Measurements from ENCODE around the gene WFS1. TPM values are rescaled to one million over a fixed set of nuclear protein-coding genes. Genes with fewer than 3 reads are reported as not detected.
A peak's percentile ranks its signal among the peaks of the same experiment; 100 is the strongest.

The WFS1 gene
- total RNA-seq, 3 donors from 2014 or later: 32.5 to 58.3 (median 37.1) TPM

GRCh38 chr4:6272863-6273660, 3.4 kb downstream of the WFS1 start:
- Histone ChIP-seq H3K4me3 (peak overlapping the region in 1 of 3 donors; percentile 42), H3K4me1 (peaks cover 11 to 25% of the 10 kb centered on the region in 2 donors), H3K36me3 (no peaks in the 10 kb centered on the region), H3K9me3 (no peaks in the 10 kb centered on the region), H3K27ac (peak overlapping the region; percentile 79 to 87), H3K27me3 (no peaks in the 10 kb centered on the region)
- DNase-seq (ENCODE audit: low spot score in 2 of 2): no peak
- no peak for TF ChIP-seq POLR2A (IDR thresholded peaks at IDR 0.05)
- no peak for TF ChIP-seq CTCF (IDR thresholded peaks at IDR 0.05)
- TF ChIP-seq POLR2AphosphoS5 (IDR thresholded peaks at IDR 0.05): no peak
- intact Hi-C loops (cut with DNase I; ENCODE audit: low total_unique reads): no loop called here

GRCh38 chr4:6273661-6273990, 4.0 kb downstream of the WFS1 start:
- Histone ChIP-seq H3K4me1 (peaks cover 11 to 25% of the 10 kb centered on the region in 2 donors), H3K27me3 (no peaks in the 10 kb centered on the region), H3K36me3 (no peaks in the 10 kb centered on the region), H3K27ac (peak overlapping the region; percentile 79 to 87), H3K9me3 (no peaks in the 10 kb centered on the region), H3K4me3 (peak overlapping the region in 1 of 3 donors; percentile 42)
- intact Hi-C loops (cut with DNase I; ENCODE audit: low total_unique reads): no loop called here
- DNase-seq (ENCODE audit: low spot score in 2 of 2): no peak
- TF ChIP-seq POLR2AphosphoS5 (IDR thresholded peaks at IDR 0.05) (no peak), POLR2A (IDR thresholded peaks at IDR 0.05) (no peak), CTCF (IDR thresholded peaks at IDR 0.05) (no peak)

- Histone ChIP-seq H3K9me3 (no peaks in the 10 kb centered on the region), H3K4me3 (no peak overlapping the region), H3K27me3 (no peaks in the 10 kb centered on the region), H3K27ac (peak overlapping the region in 1 of 2 donors; percentile 35), H3K4me1 (peaks cover 11 to 25% of the 10 kb centered on the region in 2 donors), H3K36me3 (no peaks in the 10 kb centered on the region)
- intact Hi-C loops (cut with DNase I; ENCODE audit: low total_unique reads): no loop called here
- no peak for DNase-seq (ENCODE audit: low spot score in 2 of 2)
- TF ChIP-seq CTCF (IDR thresholded peaks at IDR 0.05) (no peak), POLR2AphosphoS5 (IDR thresholded peaks at IDR 0.05) (no peak), POLR2A (IDR thresholded peaks at IDR 0.05) (no peak)
Measured at GRCh38 chr4:6275351-6275750, 5.7 kb downstream of the WFS1 start.

GRCh38 chr4:6275898-6276806, 6.5 kb downstream of the WFS1 start:
- Histone ChIP-seq H3K9me3 (no peaks in the 10 kb centered on the region), H3K27ac (peak overlapping the region in 1 of 2 donors; percentile 67), H3K36me3 (no peaks in the 10 kb centered on the region), H3K4me1 (peaks cover 11 to 25% of the 10 kb centered on the region in 2 donors), H3K4me3 (no peak overlapping the region), H3K27me3 (no peaks in the 10 kb centered on the region)
- no peak for TF ChIP-seq POLR2AphosphoS5 (IDR thresholded peaks at IDR 0.05)
- no peak for TF ChIP-seq POLR2A (IDR thresholded peaks at IDR 0.05)
- no peak for TF ChIP-seq CTCF (IDR thresholded peaks at IDR 0.05)
- DNase-seq (ENCODE audit: low spot score in 2 of 2): no peak
- intact Hi-C loops (cut with DNase I; ENCODE audit: low total_unique reads): no loop called here
